H1 (cell line): ENCODE results near the gene MACROD2. TPM values are rescaled to one million over a fixed set of nuclear protein-coding genes. Genes with fewer than 3 reads are reported as not detected.

ENCODE experiments used
- CTCF ChIA-PET: fragments of 300-600 bp; sonication (Branson Sonifier 250); formaldehyde crosslinking; loops from one replicate; lab custom pipeline; 2021; ENCODE audit not compliant: partially characterized antibody; lab: Charles Lee
- POLR2A ChIA-PET: fragments of 300-600 bp; sonication (Branson Sonifier 250); formaldehyde crosslinking; loops from one replicate; lab custom pipeline; 2021; ENCODE audit warnings: inconsistent platforms; ENCODE audit not compliant: partially characterized antibody; lab: Charles Lee
- DNase-seq, 2 experiments: peaks; one replicate each; pipeline versions ENCODE4 v3.0.0 to v3.0.0-alpha.2; 2010 to 2022; ENCODE audit warnings: low spot score in 2 of 2, low read depth in 1 of 2, mixed read lengths in 1 of 2
- FAIRE-seq: peaks from 2 replicates; lab custom pipeline; 2011; peaks lifted over from hg19 to GRCh38; lab: Jason Lieb, UNC
- H2AFZ ChIP-seq: 2 replicates; pipeline ENCODE4 v1.8.1; 2012; ENCODE audit warnings: low read length, inconsistent platforms
- H2AK5ac ChIP-seq: 2 replicates; pipeline ENCODE4 v1.6.1; 2013; ENCODE audit warnings: low read depth, low read length
- H2BK120ac ChIP-seq: replicated peaks from 2 replicates; pipeline ENCODE3; 2013; ENCODE audit warnings: low read depth, low read length, inconsistent platforms
- H2BK12ac ChIP-seq: 2 replicates; pipeline ENCODE4 v1.6.1; 2013; ENCODE audit warnings: low read depth, low read length
- H2BK15ac ChIP-seq: 2 replicates; pipeline ENCODE4 v1.6.1; 2013; ENCODE audit warnings: low read length
- H2BK20ac ChIP-seq: 2 replicates; pipeline ENCODE4 v1.6.1; 2013; ENCODE audit warnings: low read length
- H2BK5ac ChIP-seq: 2 replicates; pipeline ENCODE4 v1.6.1; 2013; ENCODE audit warnings: low read depth, low read length
- H3K14ac ChIP-seq: 2 replicates; pipeline ENCODE4 v1.6.1; 2013; ENCODE audit warnings: inconsistent platforms; ENCODE audit not compliant: insufficient read length
- H3K18ac ChIP-seq: 2 replicates; pipeline ENCODE4 v1.6.1; 2013; ENCODE audit warnings: low read length; ENCODE audit errors: extremely low read depth
- H3K23ac ChIP-seq: 2 replicates; pipeline ENCODE4 v1.6.1; 2013; ENCODE audit warnings: inconsistent platforms; ENCODE audit not compliant: insufficient read length
- H3K23me2 ChIP-seq: 2 replicates; pipeline ENCODE4 v1.6.1; 2013; ENCODE audit warnings: low read depth, low read length
- H3K27ac ChIP-seq: 2 replicates; pipeline ENCODE4 v1.6.1; 2011; ENCODE audit warnings: low read depth, low read length, inconsistent platforms
- H3K27me3 ChIP-seq, 4 experiments: replicated peaks in 1 of 4; 1 replicate in 1 of 4; 2 replicates in 3 of 4; pipeline versions ENCODE4 v1.6.1 to v1.8.1; 2011 to 2013; ENCODE audit warnings: low read length in 3 of 4, mild to moderate bottlenecking in 3 of 4, inconsistent platforms in 2 of 4, mixed read lengths in 2 of 4, moderate library complexity in 1 of 4; ENCODE audit not compliant: control insufficient read depth in 3 of 4, insufficient read depth in 3 of 4; ENCODE audit errors: extremely low read depth in 1 of 4
- H3K36me3 ChIP-seq, 4 experiments: 2 replicates each; pipeline versions ENCODE4 v1.6.1 to v1.8.1; 2011 to 2013; ENCODE audit warnings: mild to moderate bottlenecking in 4 of 4, low read length in 3 of 4, moderate library complexity in 2 of 4, control low read depth in 1 of 4, inconsistent platforms in 1 of 4; ENCODE audit not compliant: insufficient read depth in 4 of 4, control insufficient read depth in 2 of 4
- H3K4ac ChIP-seq: replicated peaks from 2 replicates; pipeline ENCODE3; 2013; ENCODE audit warnings: low read length, low read depth, mixed read lengths, inconsistent platforms; ENCODE audit not compliant: insufficient read length
- H3K4me1 ChIP-seq, 4 experiments: replicated peaks in 1 of 4; 1 replicate in 1 of 4; 2 replicates in 3 of 4; pipeline versions ENCODE4 v1.6.1 to v1.8.1; 2011 to 2013; ENCODE audit warnings: low read length in 3 of 4, inconsistent platforms in 2 of 4, mixed read lengths in 1 of 4; ENCODE audit not compliant: insufficient read depth in 4 of 4, control insufficient read depth in 3 of 4
- H3K4me2 ChIP-seq, 2 experiments: 2 replicates each; pipeline versions ENCODE4 v1.6.1 to v1.8.1; 2011 to 2013; ENCODE audit warnings: low read depth in 2 of 2, low read length in 2 of 2, control low read depth in 1 of 2, inconsistent platforms in 1 of 2, mild to moderate bottlenecking in 1 of 2; ENCODE audit not compliant: insufficient read depth in 1 of 2
- H3K4me3 ChIP-seq, 4 experiments: fragments of 200-600, 300-600 bp in 1 of 4; sonication (generic), shearing (Covaris generic), sonication (Bioruptor Twin) in 1 of 4; 2 replicates each; pipeline versions ENCODE4 v1.5.1 to v1.8.1; 2011 to 2016; ENCODE audit warnings: low read length in 4 of 4, low read depth in 3 of 4, control low read depth in 2 of 4, inconsistent platforms in 2 of 4, mild to moderate bottlenecking in 2 of 4, mixed read lengths in 1 of 4, moderate library complexity in 1 of 4; ENCODE audit not compliant: insufficient read depth in 2 of 4; ENCODE audit errors: extremely low read depth in 1 of 4
- H3K56ac ChIP-seq: replicated peaks from 2 replicates; pipeline ENCODE3; 2013; ENCODE audit warnings: low read depth, mild to moderate bottlenecking, mixed read lengths, low read length, inconsistent platforms; ENCODE audit not compliant: insufficient read length
- H3K79me1 ChIP-seq: 2 replicates; pipeline ENCODE4 v1.6.1; 2013; ENCODE audit warnings: low read depth, low read length, control low read depth
- H3K79me2 ChIP-seq, 2 experiments: 2 replicates each; pipeline versions ENCODE4 v1.6.1 to v1.8.1; 2012 to 2013; ENCODE audit warnings: low read length in 2 of 2, mild to moderate bottlenecking in 2 of 2, inconsistent platforms in 1 of 2; ENCODE audit not compliant: insufficient read depth in 2 of 2, control insufficient read depth in 1 of 2
- H3K9ac ChIP-seq, 4 experiments: replicated peaks in 1 of 4; 1 replicate in 1 of 4; 2 replicates in 3 of 4; pipeline versions ENCODE4 v1.6.1 to v1.8.1; 2011 to 2013; ENCODE audit warnings: low read depth in 3 of 4, low read length in 3 of 4, control low read depth in 2 of 4, mild to moderate bottlenecking in 2 of 4, moderate library complexity in 2 of 4, inconsistent platforms in 1 of 4; ENCODE audit errors: extremely low read depth in 1 of 4
- H3K9me3 ChIP-seq, 2 experiments: 2 replicates each; pipeline versions ENCODE4 v1.6.1 to v1.8.1; 2012 to 2013; ENCODE audit warnings: mild to moderate bottlenecking in 2 of 2, moderate library complexity in 2 of 2, control low read depth in 1 of 2, inconsistent platforms in 1 of 2, low read depth in 1 of 2, low read length in 1 of 2, mixed read lengths in 1 of 2; ENCODE audit not compliant: insufficient read depth in 2 of 2
- H4K20me1 ChIP-seq, 2 experiments: replicated peaks in 1 of 2; 2 replicates each; pipeline versions ENCODE3 to v1.8.1; 2011 to 2013; ENCODE audit warnings: inconsistent platforms in 2 of 2, low read length in 2 of 2, mild to moderate bottlenecking in 1 of 2; ENCODE audit not compliant: insufficient read depth in 2 of 2, control insufficient read depth in 1 of 2
- H4K5ac ChIP-seq: 2 replicates; pipeline ENCODE4 v1.6.1; 2013; ENCODE audit warnings: low read length, low read depth, mixed read lengths, inconsistent platforms; ENCODE audit not compliant: insufficient read length
- H4K8ac ChIP-seq: 2 replicates; pipeline ENCODE4 v1.8.0; 2013; ENCODE audit warnings: mild to moderate bottlenecking, moderate library complexity, low read length, inconsistent platforms; ENCODE audit not compliant: insufficient read depth; ENCODE audit errors: extremely low read depth
- H4K91ac ChIP-seq: replicated peaks from 2 replicates; pipeline ENCODE3; 2013; ENCODE audit warnings: low read length, mixed read lengths, inconsistent platforms; ENCODE audit not compliant: insufficient read length
- CREB1 ChIP-seq: IDR thresholded peaks from 2 replicates; pipeline ENCODE4 v1.6.1; 2012; ENCODE audit warnings: inconsistent platforms
- EGR1 ChIP-seq: IDR thresholded peaks from 2 replicates; pipeline ENCODE4 v1.6.1; 2011; ENCODE audit warnings: low read depth, low read length, borderline replicate concordance
- KDM5A ChIP-seq: fragments of 200-600 bp; IDR thresholded peaks from 2 replicates; pipeline ENCODE4 v1.7.1; 2012; ENCODE audit warnings: mild to moderate bottlenecking, low read length, inconsistent platforms, mixed read lengths
- NANOG ChIP-seq: IDR thresholded peaks from 2 replicates; pipeline ENCODE4 v1.6.1; 2011; ENCODE audit warnings: low read length, low read depth, mild to moderate bottlenecking, inconsistent platforms; ENCODE audit not compliant: insufficient read depth, poor library complexity, severe bottlenecking
- SP1 ChIP-seq: IDR thresholded peaks from 2 replicates; pipeline ENCODE4 v1.6.1; 2011; ENCODE audit warnings: low read depth, low read length
- ZNF274 ChIP-seq: IDR thresholded peaks from 2 replicates; pipeline ENCODE4 v1.7.0; 2012; ENCODE audit warnings: low read length, borderline replicate concordance; ENCODE audit errors: extremely low read depth
- WGBS, 2 experiments: shearing (Covaris generic) in 1 of 2; methylation state at CpG; one replicate each; pipeline versions ENCODE4 v1.1.6 to v1.1.7; 2013 to 2015; ENCODE audit warnings: low lambda C conversion rate in 2 of 2, mixed read lengths in 2 of 2, inconsistent platforms in 1 of 2, low coverage in 1 of 2, missing lambda C conversion rate in 1 of 2; ENCODE audit not compliant: insufficient replicate concordance in 2 of 2, insufficient coverage in 1 of 2, insufficient read length in 1 of 2; ENCODE audit errors: extremely low coverage in 1 of 2, missing lambda C conversion rate in 1 of 2; 5-methylcytosine and 5-hydroxymethylcytosine counted together
- polyA plus RNA-seq, 7 experiments: library from polyadenylated mRNA; depleted of rRNA in 3 of 7; stranded (reverse) in 5 of 7; unstranded in 2 of 7; fragments of >200 nt in 5 of 7; fragments of 200-250 nt in 2 of 7; gene quantifications; 1 replicate in 5 of 7; 2 replicates in 1 of 7; 4 replicates in 1 of 7; pipeline versions ENCODE4 v1.2.1 to v1.2.3, GENCODE V29; 2011 to 2013; ENCODE audit warnings: missing spikeins in 2 of 7, mixed read lengths in 2 of 7
- total RNA-seq: library from RNA; stranded (reverse); fragmentation: NEBNext Ultra II Directional; extraction: Animal tissue kit (Norgen Biotek cat#: 25700); gene quantifications from 2 replicates; pipeline ENCODE4 v1.2.1, GENCODE V29; 2021
- TF ChIP-seq, protein P1 (sequence below): IDR thresholded peaks from 2 replicates; pipeline ENCODE4 v1.6.1; 2011; ENCODE audit warnings: low read length, improper control_type of control experiment

MACROD2 gene
- total and polyA plus RNA-seq, 2 of the 8 experiments (the other 6 are each of a cell fraction or from before 2014, with no cell fraction given): 0.70 to 3.9 TPM

DNA sequence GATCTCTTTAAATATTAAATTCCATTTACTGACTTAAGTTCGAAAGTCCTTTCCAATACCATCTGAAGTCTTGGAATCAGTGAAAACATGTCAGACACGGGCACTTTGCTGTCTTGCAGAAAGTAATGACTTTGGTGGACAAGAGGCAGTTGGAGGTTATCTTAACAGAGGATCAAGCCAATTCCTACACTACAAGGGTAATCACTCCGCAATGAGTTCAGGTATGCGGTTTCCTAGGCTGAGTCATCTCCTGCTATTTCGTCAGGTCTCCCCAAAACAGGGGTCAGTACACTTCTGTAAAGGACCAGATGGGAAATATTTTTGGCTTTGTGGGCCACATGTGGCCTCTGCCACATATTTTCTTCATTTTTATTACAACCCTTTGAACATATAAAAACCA is 1921.3 kb downstream of the MACROD2 start:
- no peak overlapping the region for H3K18ac ChIP-seq
- H3K36me3 ChIP-seq: no peaks in the 10 kb centered on the region
- peaks cover 0 to 3% (median 0%) of the 10 kb centered on the region in 4 experiments; a peak in 3 of 7 replicates for H3K4me1 ChIP-seq
- H2AFZ ChIP-seq: no peak overlapping the region
- no peak overlapping the region for H2BK15ac ChIP-seq
- ChIA-PET CTCF (no interaction called here), POLR2A (no interaction called here)
- no peak overlapping the region for H3K4me3 ChIP-seq
- DNase-seq (no peak), FAIRE-seq (no peak)
- H3K9me3 ChIP-seq: no peaks in the 10 kb centered on the region
- H3K23ac ChIP-seq: no peak overlapping the region
- H4K91ac ChIP-seq: no peak overlapping the region
- no peaks in the 10 kb centered on the region for H3K79me2 ChIP-seq
- no peaks in the 10 kb centered on the region for H3K79me1 ChIP-seq
- no peak overlapping the region for H2BK120ac ChIP-seq
- H2BK5ac ChIP-seq: no peak overlapping the region
- H3K23me2 ChIP-seq: no peaks in the 10 kb centered on the region; the same call in 1 of the 2 replicates
- no peak overlapping the region for H3K56ac ChIP-seq
- H3K4me2 ChIP-seq: no peak overlapping the region
- H3K4ac ChIP-seq: no peak overlapping the region
- no peak overlapping the region for H2BK12ac ChIP-seq
- H2AK5ac ChIP-seq: no peak overlapping the region
- TF ChIP-seq EGR1 (no peak), SP1 (no peak), KDM5A (no peak), CREB1 (no peak), ZNF274 (no peak), NANOG (no peak)
- TF ChIP-seq, protein P1, sequence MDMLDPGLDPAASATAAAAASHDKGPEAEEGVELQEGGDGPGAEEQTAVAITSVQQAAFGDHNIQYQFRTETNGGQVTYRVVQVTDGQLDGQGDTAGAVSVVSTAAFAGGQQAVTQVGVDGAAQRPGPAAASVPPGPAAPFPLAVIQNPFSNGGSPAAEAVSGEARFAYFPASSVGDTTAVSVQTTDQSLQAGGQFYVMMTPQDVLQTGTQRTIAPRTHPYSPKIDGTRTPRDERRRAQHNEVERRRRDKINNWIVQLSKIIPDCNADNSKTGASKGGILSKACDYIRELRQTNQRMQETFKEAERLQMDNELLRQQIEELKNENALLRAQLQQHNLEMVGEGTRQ: no peak
- H4K8ac ChIP-seq: no peak overlapping the region
- H3K27me3 ChIP-seq: no peaks in the 10 kb centered on the region
- H4K20me1 ChIP-seq: no peaks in the 10 kb centered on the region
- no peak overlapping the region for H3K9ac ChIP-seq
- H4K5ac ChIP-seq: no peak overlapping the region
- H2BK20ac ChIP-seq: no peak overlapping the region
- WGBS, 2 experiments: 88% methylated on average over 5 of the region's 5 CpGs; no CpG with 5 or more reads in 1 of the 2 experiments
- no peak overlapping the region for H3K27ac ChIP-seq
- H3K14ac ChIP-seq: no peak overlapping the region
